SK-N-SH treated with all-trans-retinoic acid at 6 μM for 48 hours (cell line): ENCODE data around the gene FAM20C.

ENCODE experiments used
- ATAC-seq: fragments of 200-7000 bp; cut with Tn5 transposase; 3 replicates; pipeline ENCODE4 v1.9.1; 2020; ENCODE audit warnings: mild to moderate bottlenecking, moderate library complexity
- ARNTL ChIP-seq: fragments of 450-650 bp; formaldehyde crosslinking; IDR thresholded peaks from 2 replicates; pipeline ENCODE4 v1.5.0; 2020; ENCODE audit warnings: low read depth, mild to moderate bottlenecking, moderate library complexity, borderline replicate concordance
- BACH2 ChIP-seq: fragments of 250-450 bp; sonication (Bioruptor Pico); IDR thresholded peaks from 2 replicates; pipeline ENCODE4 v1.9.0; 2021; ENCODE audit warnings: mild to moderate bottlenecking, borderline replicate concordance
- CSDC2 ChIP-seq: fragments of 250-450 bp; sonication (Bioruptor Pico); IDR thresholded peaks from 2 replicates; pipeline ENCODE4 v1.5.0; 2020; ENCODE audit warnings: mild to moderate bottlenecking, moderate library complexity
- ESRRG ChIP-seq: fragments of 250-450 bp; sonication (Bioruptor Pico); IDR thresholded peaks from 2 replicates; pipeline ENCODE4 v1.6.1; 2021; ENCODE audit warnings: mild to moderate bottlenecking
- GLIS3 ChIP-seq: fragments of 250-450 bp; sonication (Bioruptor Pico); IDR thresholded peaks from 2 replicates; pipeline ENCODE4 v1.5.0; 2020; ENCODE audit warnings: mild to moderate bottlenecking, moderate library complexity
- ISL1 ChIP-seq: fragments of 250-450 bp; sonication (Bioruptor Pico); IDR thresholded peaks from 2 replicates; pipeline ENCODE4 v2.1.2; 2022; ENCODE audit warnings: mild to moderate bottlenecking, moderate library complexity
- OSR1 ChIP-seq: fragments of 250-450 bp; sonication (Bioruptor Pico); IDR thresholded peaks from 2 replicates; pipeline ENCODE4 v1.8.0; 2022; ENCODE audit warnings: moderate library complexity, mild to moderate bottlenecking, inconsistent platforms
- POU6F1 ChIP-seq: fragments of 250-450 bp; sonication (Bioruptor Pico); IDR thresholded peaks from 2 replicates; pipeline ENCODE4 v1.8.0; 2021; ENCODE audit warnings: low read depth, mild to moderate bottlenecking, moderate library complexity, borderline replicate concordance
- PPARA ChIP-seq: fragments of 250-450 bp; sonication (Bioruptor Pico); IDR thresholded peaks from 2 replicates; pipeline ENCODE4 v1.5.0; 2020; ENCODE audit warnings: mild to moderate bottlenecking, borderline replicate concordance
- RARB ChIP-seq: fragments of 250-450 bp; sonication (Bioruptor Pico); IDR thresholded peaks from 2 replicates; pipeline ENCODE4 v1.8.0; 2021; ENCODE audit warnings: mild to moderate bottlenecking, moderate library complexity
- SNAI2 ChIP-seq: fragments of 250-450 bp; sonication (Bioruptor Pico); IDR thresholded peaks from 2 replicates; pipeline ENCODE4 v1.5.0; 2020; ENCODE audit warnings: mild to moderate bottlenecking, moderate library complexity
- TCF4 ChIP-seq: fragments of 250-450 bp; sonication (Bioruptor Pico); IDR thresholded peaks from 2 replicates; pipeline ENCODE4 v1.8.0; 2021; ENCODE audit warnings: mild to moderate bottlenecking, moderate library complexity, borderline replicate concordance
- TOX ChIP-seq: fragments of 250-450 bp; sonication (Bioruptor Pico); IDR thresholded peaks from 2 replicates; pipeline ENCODE4 v1.8.0; 2021; ENCODE audit warnings: mild to moderate bottlenecking, moderate library complexity, borderline replicate concordance
- ZC3H10 ChIP-seq: fragments of 250-450 bp; sonication (Bioruptor Pico); IDR thresholded peaks from 2 replicates; pipeline ENCODE4 v1.5.1; 2021; ENCODE audit warnings: mild to moderate bottlenecking, moderate library complexity
- ZFP30 ChIP-seq: fragments of 450-650 bp; formaldehyde crosslinking; IDR thresholded peaks from 2 replicates; pipeline ENCODE4 v1.5.0; 2022; ENCODE audit warnings: mild to moderate bottlenecking, moderate library complexity
- ZNF565 ChIP-seq: fragments of 450-650 bp; formaldehyde crosslinking; conservative IDR thresholded peaks from 2 replicates; pipeline ENCODE4 v1.5.0; 2020; ENCODE audit warnings: low read depth, mild to moderate bottlenecking, moderate library complexity
- ZNF70 ChIP-seq: fragments of 450-650 bp; formaldehyde crosslinking; IDR thresholded peaks from 2 replicates; pipeline ENCODE4 v1.5.0; 2020; ENCODE audit warnings: mild to moderate bottlenecking, moderate library complexity
- ZNF8 ChIP-seq: fragments of 450-650 bp; formaldehyde crosslinking; IDR thresholded peaks from 2 replicates; pipeline ENCODE4 v1.5.0; 2020; ENCODE audit warnings: mild to moderate bottlenecking, moderate library complexity
- TF ChIP-seq, protein P1 (sequence below): fragments of 250-450 bp; sonication (Bioruptor Pico); IDR thresholded peaks from 2 replicates; pipeline ENCODE4 v1.8.0; 2020; ENCODE audit warnings: mild to moderate bottlenecking, moderate library complexity, borderline replicate concordance
- TF ChIP-seq, protein P2 (sequence below): fragments of 250-450 bp; sonication (Bioruptor Pico); IDR thresholded peaks from 2 replicates; pipeline ENCODE4 v1.5.1; 2020; ENCODE audit warnings: low read depth, mild to moderate bottlenecking, moderate library complexity
- TF ChIP-seq, protein P3 (sequence below): fragments of 250-450 bp; sonication (Bioruptor Pico); IDR thresholded peaks from 2 replicates; pipeline ENCODE4 v1.5.0; 2020; ENCODE audit warnings: mild to moderate bottlenecking, moderate library complexity
- TF ChIP-seq, protein P4 (sequence below): fragments of 250-450 bp; sonication (Bioruptor Pico); IDR thresholded peaks from 2 replicates; pipeline ENCODE4 v1.5.1; 2021; ENCODE audit warnings: mild to moderate bottlenecking, moderate library complexity

FAM20C gene

DNA sequence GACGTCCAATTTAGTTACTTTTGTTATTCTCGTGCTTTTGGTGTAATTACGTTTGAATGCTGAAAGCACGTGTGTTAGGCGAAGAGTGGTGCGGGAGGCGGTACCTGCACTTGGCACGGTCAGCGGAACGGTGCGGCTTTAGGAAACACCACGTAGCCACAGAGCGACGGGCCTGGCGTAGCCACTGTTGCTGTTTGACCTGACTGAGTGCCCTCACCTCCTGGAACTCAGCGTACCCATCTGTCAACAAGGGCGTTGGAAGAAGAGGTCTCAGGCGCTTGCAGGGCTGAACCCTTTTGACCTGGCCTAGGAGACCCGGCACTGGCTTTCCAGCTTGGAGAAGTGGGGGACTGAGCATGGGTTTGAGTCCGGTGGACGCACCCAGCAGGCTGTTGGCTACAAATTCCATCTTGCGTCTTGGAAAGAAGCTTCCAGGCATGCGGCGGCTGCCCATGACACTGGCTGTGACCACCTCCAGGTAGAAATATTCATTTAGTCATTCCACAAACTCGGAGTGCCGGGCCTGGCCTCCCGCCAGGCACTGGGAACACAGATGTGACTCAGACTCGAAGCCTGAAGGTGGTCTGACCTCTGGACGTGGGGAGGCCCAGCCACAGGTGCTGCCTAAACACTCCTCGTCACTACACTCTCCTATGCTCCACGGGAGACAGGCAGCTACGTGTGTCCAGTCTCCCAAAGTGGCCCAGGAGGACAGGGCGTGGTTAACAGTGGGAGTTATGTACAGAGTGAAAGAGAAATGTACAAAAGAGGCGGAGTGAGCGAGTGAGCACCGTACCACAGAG lies 22.2 kb downstream of the FAM20C start:
- no peak for ATAC-seq
- no peak for TF ChIP-seq ISL1 (CRISPR knock-in tag)
- TF ChIP-seq CSDC2 (CRISPR knock-in tag), result no peak
- TF ChIP-seq RARB (CRISPR knock-in tag), result no peak
- TF ChIP-seq ZNF70 (CRISPR knock-in tag), result no peak
- TF ChIP-seq OSR1 (CRISPR knock-in tag), result no peak
- TF ChIP-seq BACH2, result no peak
- no peak for TF ChIP-seq ZFP30 (CRISPR knock-in tag)
- no peak for TF ChIP-seq TOX (CRISPR knock-in tag)
- TF ChIP-seq SNAI2, result no peak
- TF ChIP-seq ZNF565, result no peak
- TF ChIP-seq ARNTL (CRISPR knock-in tag), result no peak
- no peak for TF ChIP-seq PPARA (CRISPR knock-in tag)

GRCh38 chr7:216360-217300 lies 24.3 kb downstream of the FAM20C start:
- no peak for TF ChIP-seq ESRRG
- TF ChIP-seq, protein P1, sequence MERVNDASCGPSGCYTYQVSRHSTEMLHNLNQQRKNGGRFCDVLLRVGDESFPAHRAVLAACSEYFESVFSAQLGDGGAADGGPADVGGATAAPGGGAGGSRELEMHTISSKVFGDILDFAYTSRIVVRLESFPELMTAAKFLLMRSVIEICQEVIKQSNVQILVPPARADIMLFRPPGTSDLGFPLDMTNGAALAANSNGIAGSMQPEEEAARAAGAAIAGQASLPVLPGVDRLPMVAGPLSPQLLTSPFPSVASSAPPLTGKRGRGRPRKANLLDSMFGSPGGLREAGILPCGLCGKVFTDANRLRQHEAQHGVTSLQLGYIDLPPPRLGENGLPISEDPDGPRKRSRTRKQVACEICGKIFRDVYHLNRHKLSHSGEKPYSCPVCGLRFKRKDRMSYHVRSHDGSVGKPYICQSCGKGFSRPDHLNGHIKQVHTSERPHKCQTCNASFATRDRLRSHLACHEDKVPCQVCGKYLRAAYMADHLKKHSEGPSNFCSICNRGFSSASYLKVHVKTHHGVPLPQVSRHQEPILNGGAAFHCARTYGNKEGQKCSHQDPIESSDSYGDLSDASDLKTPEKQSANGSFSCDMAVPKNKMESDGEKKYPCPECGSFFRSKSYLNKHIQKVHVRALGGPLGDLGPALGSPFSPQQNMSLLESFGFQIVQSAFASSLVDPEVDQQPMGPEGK (CRISPR knock-in tag), result no peak
- TF ChIP-seq SNAI2, result no peak
- TF ChIP-seq ISL1 (CRISPR knock-in tag), result no peak
- ATAC-seq, result no peak

GRCh38 chr7:217781-218180 lies 25.4 kb downstream of the FAM20C start:
- ATAC-seq, result no peak
- TF ChIP-seq GLIS3 (CRISPR knock-in tag) (no peak), ZNF70 (CRISPR knock-in tag) (no peak), ZNF8 (CRISPR knock-in tag) (no peak), RARB (CRISPR knock-in tag) (no peak)

DNA sequence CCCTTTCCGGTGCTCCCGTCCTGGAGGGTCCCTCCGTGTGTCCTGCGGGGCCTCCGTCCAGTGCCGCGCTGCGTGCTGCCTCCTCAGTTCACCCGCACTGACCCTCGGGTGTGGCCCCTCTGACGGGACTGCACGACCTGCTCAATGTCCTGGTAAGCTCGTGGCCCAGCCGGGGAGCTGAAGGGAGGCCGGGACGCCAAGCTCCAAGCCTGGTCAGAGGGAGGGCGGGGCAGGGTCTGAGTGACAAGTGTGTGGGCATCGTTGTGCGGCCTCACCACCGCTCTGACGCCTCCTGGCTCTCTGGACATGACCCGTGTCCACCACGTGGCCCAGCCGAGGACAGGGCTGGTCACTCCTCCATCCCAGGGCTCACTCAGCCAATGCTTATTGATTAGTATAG lies 25.9 kb downstream of the FAM20C start:
- ATAC-seq, result no peak
- TF ChIP-seq POU6F1 (CRISPR knock-in tag) (no peak), BACH2 (no peak), ZNF565 (no peak), ARNTL (CRISPR knock-in tag) (no peak), TCF4 (CRISPR knock-in tag) (no peak), PPARA (CRISPR knock-in tag) (no peak), CSDC2 (CRISPR knock-in tag) (no peak), SNAI2 (no peak), ZNF8 (CRISPR knock-in tag) (no peak), ZC3H10 (CRISPR knock-in tag) (no peak)
- TF ChIP-seq, protein P2, sequence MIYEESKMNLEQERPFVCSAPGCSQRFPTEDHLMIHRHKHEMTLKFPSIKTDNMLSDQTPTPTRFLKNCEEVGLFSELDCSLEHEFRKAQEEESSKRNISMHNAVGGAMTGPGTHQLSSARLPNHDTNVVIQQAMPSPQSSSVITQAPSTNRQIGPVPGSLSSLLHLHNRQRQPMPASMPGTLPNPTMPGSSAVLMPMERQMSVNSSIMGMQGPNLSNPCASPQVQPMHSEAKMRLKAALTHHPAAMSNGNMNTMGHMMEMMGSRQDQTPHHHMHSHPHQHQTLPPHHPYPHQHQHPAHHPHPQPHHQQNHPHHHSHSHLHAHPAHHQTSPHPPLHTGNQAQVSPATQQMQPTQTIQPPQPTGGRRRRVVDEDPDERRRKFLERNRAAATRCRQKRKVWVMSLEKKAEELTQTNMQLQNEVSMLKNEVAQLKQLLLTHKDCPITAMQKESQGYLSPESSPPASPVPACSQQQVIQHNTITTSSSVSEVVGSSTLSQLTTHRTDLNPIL (CRISPR knock-in tag), result no peak
- TF ChIP-seq, protein P3, sequence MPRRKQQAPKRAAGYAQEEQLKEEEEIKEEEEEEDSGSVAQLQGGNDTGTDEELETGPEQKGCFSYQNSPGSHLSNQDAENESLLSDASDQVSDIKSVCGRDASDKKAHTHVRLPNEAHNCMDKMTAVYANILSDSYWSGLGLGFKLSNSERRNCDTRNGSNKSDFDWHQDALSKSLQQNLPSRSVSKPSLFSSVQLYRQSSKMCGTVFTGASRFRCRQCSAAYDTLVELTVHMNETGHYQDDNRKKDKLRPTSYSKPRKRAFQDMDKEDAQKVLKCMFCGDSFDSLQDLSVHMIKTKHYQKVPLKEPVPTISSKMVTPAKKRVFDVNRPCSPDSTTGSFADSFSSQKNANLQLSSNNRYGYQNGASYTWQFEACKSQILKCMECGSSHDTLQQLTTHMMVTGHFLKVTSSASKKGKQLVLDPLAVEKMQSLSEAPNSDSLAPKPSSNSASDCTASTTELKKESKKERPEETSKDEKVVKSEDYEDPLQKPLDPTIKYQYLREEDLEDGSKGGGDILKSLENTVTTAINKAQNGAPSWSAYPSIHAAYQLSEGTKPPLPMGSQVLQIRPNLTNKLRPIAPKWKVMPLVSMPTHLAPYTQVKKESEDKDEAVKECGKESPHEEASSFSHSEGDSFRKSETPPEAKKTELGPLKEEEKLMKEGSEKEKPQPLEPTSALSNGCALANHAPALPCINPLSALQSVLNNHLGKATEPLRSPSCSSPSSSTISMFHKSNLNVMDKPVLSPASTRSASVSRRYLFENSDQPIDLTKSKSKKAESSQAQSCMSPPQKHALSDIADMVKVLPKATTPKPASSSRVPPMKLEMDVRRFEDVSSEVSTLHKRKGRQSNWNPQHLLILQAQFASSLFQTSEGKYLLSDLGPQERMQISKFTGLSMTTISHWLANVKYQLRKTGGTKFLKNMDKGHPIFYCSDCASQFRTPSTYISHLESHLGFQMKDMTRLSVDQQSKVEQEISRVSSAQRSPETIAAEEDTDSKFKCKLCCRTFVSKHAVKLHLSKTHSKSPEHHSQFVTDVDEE, result no peak
- TF ChIP-seq, protein P4, sequence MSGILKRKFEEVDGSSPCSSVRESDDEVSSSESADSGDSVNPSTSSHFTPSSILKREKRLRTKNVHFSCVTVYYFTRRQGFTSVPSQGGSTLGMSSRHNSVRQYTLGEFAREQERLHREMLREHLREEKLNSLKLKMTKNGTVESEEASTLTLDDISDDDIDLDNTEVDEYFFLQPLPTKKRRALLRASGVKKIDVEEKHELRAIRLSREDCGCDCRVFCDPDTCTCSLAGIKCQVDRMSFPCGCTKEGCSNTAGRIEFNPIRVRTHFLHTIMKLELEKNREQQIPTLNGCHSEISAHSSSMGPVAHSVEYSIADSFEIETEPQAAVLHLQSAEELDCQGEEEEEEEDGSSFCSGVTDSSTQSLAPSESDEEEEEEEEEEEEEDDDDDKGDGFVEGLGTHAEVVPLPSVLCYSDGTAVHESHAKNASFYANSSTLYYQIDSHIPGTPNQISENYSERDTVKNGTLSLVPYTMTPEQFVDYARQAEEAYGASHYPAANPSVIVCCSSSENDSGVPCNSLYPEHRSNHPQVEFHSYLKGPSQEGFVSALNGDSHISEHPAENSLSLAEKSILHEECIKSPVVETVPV (CRISPR knock-in tag), result no peak
- TF ChIP-seq, protein P1 (CRISPR knock-in tag), result no peak
